Spleen (tissue), 11 donors: ENCODE data around the gene GAB3. TPM values are rescaled to one million over a fixed set of nuclear protein-coding genes. Genes with fewer than 3 reads are reported as not detected.

ENCODE experiments used
- DNase-seq: peaks from one replicate; pipeline ENCODE4 v3.0.0-alpha.2; 2020
- H3K27ac ChIP-seq, 8 donors: fragments of 200-600 bp; sonication (generic) in 7 of 8; 1 replicate in 4 of 8; 2 replicates in 4 of 8; pipeline versions ENCODE4 v1.5.0 to v1.8.0; 2016 to 2021; ENCODE audit warnings: inconsistent platforms in 4 of 8, mild to moderate bottlenecking in 4 of 8, moderate library complexity in 1 of 8
- H3K27me3 ChIP-seq, 7 donors: fragments of 200-600 bp; sonication (generic) in 6 of 7; replicated peaks in 1 of 7; 1 replicate in 4 of 7; 2 replicates in 3 of 7; pipeline versions ENCODE4 v1.5.0 to v1.8.0; 2016 to 2021; ENCODE audit warnings: inconsistent platforms in 3 of 7, mild to moderate bottlenecking in 1 of 7
- H3K36me3 ChIP-seq, 6 donors: fragments of 200-600 bp; sonication (generic) in 5 of 6; 1 replicate in 4 of 6; 2 replicates in 2 of 6; pipeline versions ENCODE4 v1.5.0 to v1.8.0; 2016 to 2021; ENCODE audit warnings: inconsistent platforms in 2 of 6
- H3K4me1 ChIP-seq, 6 donors: fragments of 200-600 bp; sonication (generic) in 5 of 6; 1 replicate in 3 of 6; 2 replicates in 3 of 6; pipeline versions ENCODE4 v1.5.0 to v1.8.0; 2016 to 2021; ENCODE audit warnings: inconsistent platforms in 3 of 6
- H3K4me3 ChIP-seq, 8 donors: fragments of 200-600 bp; sonication (generic) in 7 of 8; 1 replicate in 4 of 8; 2 replicates in 4 of 8; pipeline versions ENCODE4 v1.5.0 to v1.8.0; 2016 to 2021; ENCODE audit warnings: inconsistent platforms in 4 of 8, mild to moderate bottlenecking in 4 of 8, moderate library complexity in 2 of 8
- H3K9me3 ChIP-seq, 8 donors: fragments of 200-600 bp; sonication (generic) in 7 of 8; 1 replicate in 4 of 8; 2 replicates in 4 of 8; pipeline versions ENCODE4 v1.5.0 to v1.8.0; 2016 to 2021; ENCODE audit warnings: inconsistent platforms in 4 of 8
- CTCF ChIP-seq, 11 experiments: fragments of 200-600 bp in 7 of 11; fragments of 450-650 bp in 4 of 11; sonication (generic) in 4 of 11; IDR thresholded peaks in 8 of 11; conservative IDR thresholded peaks in 3 of 11; 1 replicate in 7 of 11; 2 replicates in 4 of 11; pipeline versions ENCODE4 v1.4.0 to v1.8.0; 2016 to 2021; ENCODE audit warnings: antibody characterized with exemption in 11 of 11, inconsistent platforms in 4 of 11, mild to moderate bottlenecking in 1 of 11
- POLR2A ChIP-seq, 3 donors: fragments of 450-650 bp; IDR thresholded peaks; one replicate each; pipeline ENCODE4 v1.5.1; 2017; ENCODE audit warnings: antibody characterized with exemption in 3 of 3, mild to moderate bottlenecking in 1 of 3
- POLR2AphosphoS5 ChIP-seq, 3 donors: sonication (generic); formaldehyde crosslinking; IDR thresholded peaks; one replicate each; pipeline ENCODE4 v1.5.1; 2017; ENCODE audit warnings: antibody characterized with exemption in 3 of 3
- WGBS, 5 donors: extraction: QIAGEN DNeasy Blood & Tissue Kit in 3 of 5; methylation state at CpG; one replicate each; pipeline versions ENCODE4 v1.1.5 to v1.1.7; 2013 to 2018; 5-methylcytosine and 5-hydroxymethylcytosine counted together
- intact Hi-C: fragments of 100-400 bp; cut with DNase I; formaldehyde crosslinking; loops from one replicate; pipeline ENCODE4 v1.15.0; 2023; ENCODE audit warnings: low total_unique reads
- polyA plus RNA-seq, 3 donors: library from polyadenylated mRNA; stranded (reverse); fragments of 200-250 nt; gene quantifications; one replicate each; pipeline ENCODE4 v1.2.1, GENCODE V29; 2013
- total RNA-seq, 7 donors: library from RNA; depleted of rRNA in 3 of 7; stranded (reverse); fragments of >200 nt in 3 of 7; fragmentation: NEBNext Ultra II Directional in 4 of 7; extraction: Animal tissue kit (Norgen Biotek cat#: 25700) in 4 of 7; gene quantifications; one replicate each; pipeline versions ENCODE4 v1.1.0 to v1.2.1, GENCODE V29; 2016 to 2021
- donor health status: healthy with polysubstance abuse.
- donor health status: DM: no; HTN: no; CAD: no; lungs with moderate emphysema.
- donor health status: DM: no; HTN: no; CAD: no.
- donor health status: Bipolar disorder and iron deficiency.
- donor health status: healthy.
- donor health status: DM: no; HTN: no; CAD: no.
- donor health status: DM: yes; HTN: yes; CAD: no.

GAB3 gene
- total and polyA plus RNA-seq, 10 donors, result 7.4 to 40.3 (median 32.3) TPM

DNA sequence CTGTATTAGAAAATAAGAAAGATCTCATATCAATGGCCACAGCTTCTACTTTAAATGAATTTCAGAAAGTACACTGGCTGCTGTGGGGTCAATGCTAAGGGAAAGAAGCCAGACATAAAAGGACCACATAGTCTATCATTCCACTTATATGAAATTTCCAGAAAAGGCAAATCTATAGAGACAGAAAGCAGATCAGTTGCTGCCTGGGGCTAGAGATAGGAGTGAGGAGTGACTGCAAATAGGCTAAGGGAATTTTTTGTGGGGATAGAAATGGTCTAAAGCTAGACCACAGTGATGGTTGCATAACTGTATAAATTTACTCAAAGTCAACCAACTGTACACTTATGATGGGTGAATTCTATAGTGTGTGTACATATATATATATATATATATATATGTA, 8.3 kb downstream of the GAB3 start:
- no peak overlapping the region for H3K4me3 ChIP-seq
- peaks cover 0 to 5% (median 0%) of the 10 kb centered on the region in 8 donors for H3K9me3 ChIP-seq
- no peak overlapping the region for H3K27ac ChIP-seq
- DNase-seq, result no peak
- no peak for TF ChIP-seq CTCF (IDR thresholded peaks at IDR 0.05 in 8 of 11, conservative IDR thresholded peaks at IDR 0.05 in 3 of 11)
- no peak for TF ChIP-seq POLR2A (IDR thresholded peaks at IDR 0.05)
- TF ChIP-seq POLR2AphosphoS5 (IDR thresholded peaks at IDR 0.05), result no peak
- intact Hi-C loops, result no loop called here
- H3K4me1 ChIP-seq, result peaks cover 0 to 69% (median 19%) of the 10 kb centered on the region in 6 donors
- no peaks in the 10 kb centered on the region for H3K36me3 ChIP-seq
- H3K27me3 ChIP-seq, result no peaks in the 10 kb centered on the region

DNA sequence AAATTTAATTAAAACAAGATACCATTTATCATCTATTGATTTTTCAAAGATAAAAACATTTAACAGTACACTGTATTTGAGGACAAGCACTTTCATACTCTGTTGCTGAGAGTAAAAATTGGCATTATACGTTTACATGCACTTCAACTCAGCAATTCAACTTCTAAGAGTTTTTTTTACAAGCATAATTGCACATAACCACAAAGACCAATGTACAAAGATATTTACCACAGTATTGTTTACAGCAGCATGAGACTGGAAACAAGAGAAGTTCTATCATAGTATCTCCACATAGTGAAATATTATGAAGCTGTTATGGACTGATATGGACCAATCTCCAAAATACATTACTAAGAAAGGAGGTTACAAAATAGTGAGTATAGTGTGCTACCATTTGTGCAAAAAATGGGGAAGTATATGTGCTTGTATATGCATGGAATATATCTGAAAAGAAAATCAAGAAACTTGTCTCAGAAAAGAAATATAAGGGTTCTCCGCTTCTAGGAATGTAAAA, 10.9 kb downstream of the GAB3 start:
- H3K4me1 ChIP-seq, result peaks cover 4 to 78% (median 34%) of the 10 kb centered on the region in 6 donors
- no peaks in the 10 kb centered on the region for H3K9me3 ChIP-seq
- H3K36me3 ChIP-seq, result no peaks in the 10 kb centered on the region
- H3K4me3 ChIP-seq, result no peak overlapping the region
- TF ChIP-seq CTCF (IDR thresholded peaks at IDR 0.05 in 8 of 11, conservative IDR thresholded peaks at IDR 0.05 in 3 of 11) (no peak), POLR2A (IDR thresholded peaks at IDR 0.05) (no peak), POLR2AphosphoS5 (IDR thresholded peaks at IDR 0.05) (no peak)
- no peaks in the 10 kb centered on the region for H3K27me3 ChIP-seq
- no peak for DNase-seq
- 52 to 60% (median 58%) methylated on average over 2 of the region's 2 CpGs for WGBS, 5 donors
- intact Hi-C loops, result no loop called here
- peak overlapping the region in 3 of 8 donors; percentile 88 to 90 (median 89) for H3K27ac ChIP-seq

GRCh38 chrX:154738011-154738738, 12.7 kb downstream of the GAB3 start:
- no peaks in the 10 kb centered on the region for H3K9me3 ChIP-seq
- no peaks in the 10 kb centered on the region for H3K27me3 ChIP-seq
- WGBS, 5 donors, result 11 to 38% (median 23%) methylated on average over 8 of the region's 8 CpGs
- no peak overlapping the region for H3K4me3 ChIP-seq
- intact Hi-C loops, result no loop called here
- H3K4me1 ChIP-seq, result peaks cover 19 to 90% (median 52%) of the 10 kb centered on the region in 6 donors
- no peaks in the 10 kb centered on the region for H3K36me3 ChIP-seq
- peak overlapping the region in 7 of 8 donors; percentile 55 to 90 (median 80) for H3K27ac ChIP-seq
- no peak for DNase-seq
- peak in 1 of 3 donors; percentile 36 for TF ChIP-seq POLR2AphosphoS5 (IDR thresholded peaks at IDR 0.05)
- no peak for TF ChIP-seq POLR2A (IDR thresholded peaks at IDR 0.05)

DNA sequence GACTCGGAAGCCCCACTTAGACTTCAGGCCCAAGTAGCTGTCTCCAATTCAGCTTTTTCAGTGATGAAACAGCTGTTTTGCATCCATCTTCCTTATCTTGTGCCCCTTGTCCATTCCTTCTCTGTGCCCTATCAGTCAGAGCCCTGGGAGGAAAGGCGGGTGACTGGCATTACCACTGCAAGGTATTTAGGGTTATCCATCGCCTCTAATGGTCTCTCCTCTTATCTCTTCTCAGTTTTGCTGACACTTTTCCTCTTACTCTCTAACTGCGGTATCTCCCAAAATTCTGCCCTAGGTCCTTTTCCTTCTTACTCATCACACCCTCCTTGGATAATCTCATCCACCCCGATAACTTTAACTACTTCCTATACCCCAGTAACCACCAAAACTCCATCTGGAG, 13.7 kb downstream of the GAB3 start:
- Histone ChIP-seq H3K9me3 (no peaks in the 10 kb centered on the region), H3K27me3 (no peaks in the 10 kb centered on the region), H3K36me3 (no peaks in the 10 kb centered on the region), H3K4me1 (peaks cover 19 to 94% (median 61%) of the 10 kb centered on the region in 6 donors), H3K4me3 (no peak overlapping the region), H3K27ac (peak overlapping the region; percentile 27 to 90 (median 75))
- intact Hi-C loops, result no loop called here
- TF ChIP-seq POLR2AphosphoS5 (IDR thresholded peaks at IDR 0.05), result no peak
- TF ChIP-seq CTCF (IDR thresholded peaks at IDR 0.05 in 8 of 11, conservative IDR thresholded peaks at IDR 0.05 in 3 of 11), result no peak
- TF ChIP-seq POLR2A (IDR thresholded peaks at IDR 0.05), result no peak
- DNase-seq, result no peak
- WGBS, 5 donors, result 65 to 73% (median 70%) methylated on average over 5 of the region's 5 CpGs
